ENCODE data around the gene XYLT1. TPM values are rescaled to one million over a fixed set of nuclear protein-coding genes. Genes with fewer than 3 reads are reported as not detected.

The XYLT1 gene
- total RNA-seq, 4 donors from 2014 or later, result 6.6 to 17.2 (median 10.0) TPM

GRCh38 chr16:17448640-17449638 lies 21.8 kb downstream of the XYLT1 start:
- no peak overlapping the region for H3K4me3 ChIP-seq
- 69 to 71% methylated on average over 11 to 13 of the region's 15 CpGs for WGBS, 2 donors
- intact Hi-C loops (cut with DNase I), result no loop called here
- no peak for DNase-seq
- TF ChIP-seq POLR2A (IDR thresholded peaks at IDR 0.05), result no peak
- TF ChIP-seq, protein P1, sequence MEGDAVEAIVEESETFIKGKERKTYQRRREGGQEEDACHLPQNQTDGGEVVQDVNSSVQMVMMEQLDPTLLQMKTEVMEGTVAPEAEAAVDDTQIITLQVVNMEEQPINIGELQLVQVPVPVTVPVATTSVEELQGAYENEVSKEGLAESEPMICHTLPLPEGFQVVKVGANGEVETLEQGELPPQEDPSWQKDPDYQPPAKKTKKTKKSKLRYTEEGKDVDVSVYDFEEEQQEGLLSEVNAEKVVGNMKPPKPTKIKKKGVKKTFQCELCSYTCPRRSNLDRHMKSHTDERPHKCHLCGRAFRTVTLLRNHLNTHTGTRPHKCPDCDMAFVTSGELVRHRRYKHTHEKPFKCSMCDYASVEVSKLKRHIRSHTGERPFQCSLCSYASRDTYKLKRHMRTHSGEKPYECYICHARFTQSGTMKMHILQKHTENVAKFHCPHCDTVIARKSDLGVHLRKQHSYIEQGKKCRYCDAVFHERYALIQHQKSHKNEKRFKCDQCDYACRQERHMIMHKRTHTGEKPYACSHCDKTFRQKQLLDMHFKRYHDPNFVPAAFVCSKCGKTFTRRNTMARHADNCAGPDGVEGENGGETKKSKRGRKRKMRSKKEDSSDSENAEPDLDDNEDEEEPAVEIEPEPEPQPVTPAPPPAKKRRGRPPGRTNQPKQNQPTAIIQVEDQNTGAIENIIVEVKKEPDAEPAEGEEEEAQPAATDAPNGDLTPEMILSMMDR (IDR thresholded peaks at IDR 0.05), result no peak
- no peaks in the 10 kb centered on the region for H3K9me3 ChIP-seq
- H3K36me3 ChIP-seq, result no peaks in the 10 kb centered on the region
- peak overlapping the region in 2 of 4 donors; percentile 40 to 46 for H3K27ac ChIP-seq
- H3K27me3 ChIP-seq, result no peaks in the 10 kb centered on the region
- peaks cover 0 to 41% (median 4%) of the 10 kb centered on the region in 3 donors for H3K4me1 ChIP-seq

DNA sequence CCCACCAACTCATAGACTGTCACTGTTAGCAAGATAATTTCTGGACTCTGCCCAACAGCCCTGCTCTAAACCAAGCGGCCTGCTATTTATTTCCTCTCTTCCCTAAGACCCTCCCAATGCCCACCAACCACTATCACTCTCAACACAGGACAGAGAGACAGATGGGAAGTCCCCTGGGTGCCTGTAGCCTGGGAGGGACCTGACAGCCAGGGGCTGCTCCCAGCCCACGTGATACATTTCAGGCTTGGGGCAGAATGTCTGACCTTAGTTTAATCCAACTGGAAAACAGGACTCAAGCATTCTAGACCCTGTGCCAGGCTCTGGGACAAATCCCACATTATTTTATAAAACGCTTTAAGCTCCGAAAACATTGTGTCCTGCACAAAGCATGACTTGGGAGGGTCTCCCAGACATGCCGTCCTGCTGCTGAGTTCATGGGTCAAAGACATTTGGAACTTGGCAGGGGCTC lies 23.6 kb downstream of the XYLT1 start:
- H3K27ac ChIP-seq, result peak overlapping the region in 1 of 4 donors; percentile 26
- H3K4me3 ChIP-seq, result no peak overlapping the region
- intact Hi-C loops (cut with DNase I), result no loop called here
- H3K36me3 ChIP-seq, result no peaks in the 10 kb centered on the region
- WGBS, 2 donors, result 56 to 78% methylated on average over 4 of the region's 5 CpGs
- no peaks in the 10 kb centered on the region for H3K9me3 ChIP-seq
- no peak for DNase-seq
- H3K27me3 ChIP-seq, result no peaks in the 10 kb centered on the region
- TF ChIP-seq, protein P1 (IDR thresholded peaks at IDR 0.05), result no peak
- TF ChIP-seq POLR2A (IDR thresholded peaks at IDR 0.05), result no peak
- peaks cover 0 to 33% (median 4%) of the 10 kb centered on the region in 3 donors for H3K4me1 ChIP-seq

DNA sequence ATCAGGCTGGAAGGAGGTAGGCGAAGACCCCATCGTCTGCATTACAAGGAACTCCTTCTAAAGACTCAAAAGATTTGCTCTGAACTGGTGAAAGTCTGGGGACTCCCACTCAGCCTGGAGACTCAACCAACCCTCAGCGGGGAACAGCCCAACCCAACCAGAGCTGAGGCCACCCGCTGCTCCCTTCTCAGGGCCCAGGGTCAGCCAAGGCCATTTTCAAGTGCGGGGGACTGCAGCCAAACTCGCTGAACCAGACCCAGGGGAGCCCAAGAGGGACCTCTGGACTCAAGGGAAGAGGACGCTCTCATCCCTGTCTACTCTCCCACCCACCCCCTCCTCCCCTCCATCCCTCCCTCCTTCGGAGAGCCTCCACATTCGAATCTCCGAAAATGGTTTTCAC lies 24.1 kb downstream of the XYLT1 start:
- intact Hi-C loops (cut with DNase I), result no loop called here
- Histone ChIP-seq H3K9me3 (no peaks in the 10 kb centered on the region), H3K27ac (peak overlapping the region in 1 of 4 donors; percentile 26), H3K4me3 (no peak overlapping the region), H3K27me3 (no peaks in the 10 kb centered on the region), H3K36me3 (no peaks in the 10 kb centered on the region), H3K4me1 (peaks cover 0 to 33% (median 4%) of the 10 kb centered on the region in 3 donors)
- WGBS, 2 donors, result 86 to 91% methylated on average over 6 to 7 of the region's 10 CpGs
- TF ChIP-seq, protein P1 (IDR thresholded peaks at IDR 0.05), result no peak
- no peak for TF ChIP-seq POLR2A (IDR thresholded peaks at IDR 0.05)
- DNase-seq, result no peak

GRCh38 chr16:17445421-17445820 lies 25.3 kb downstream of the XYLT1 start:
- H3K27me3 ChIP-seq, result no peaks in the 10 kb centered on the region
- H3K9me3 ChIP-seq, result no peaks in the 10 kb centered on the region
- intact Hi-C loops (cut with DNase I), result no loop called here
- DNase-seq, result no peak
- TF ChIP-seq, protein P1 (IDR thresholded peaks at IDR 0.05), result no peak
- no peak for TF ChIP-seq POLR2A (IDR thresholded peaks at IDR 0.05)
- H3K4me1 ChIP-seq, result peaks cover 0 to 33% (median 4%) of the 10 kb centered on the region in 3 donors
- H3K36me3 ChIP-seq, result no peaks in the 10 kb centered on the region
- H3K27ac ChIP-seq, result no peak overlapping the region
- no peak overlapping the region for H3K4me3 ChIP-seq
- WGBS, 2 donors, result 50 to 75% methylated on average over 2 to 12 of the region's 12 CpGs

GRCh38 chr16:17444658-17445057 lies 26.1 kb downstream of the XYLT1 start:
- WGBS, 2 donors, result 91 to 100% methylated on average over 1 of the region's 1 CpG
- intact Hi-C loops (cut with DNase I), result no loop called here

More at GRCh38 chr16:17444658-17445057, 26.1 kb downstream of the XYLT1 start:
- Histone ChIP-seq H3K27ac (no peak overlapping the region), H3K36me3 (no peaks in the 10 kb centered on the region), H3K4me1 (peaks cover 0 to 32% (median 4%) of the 10 kb centered on the region in 3 donors), H3K4me3 (no peak overlapping the region), H3K9me3 (no peaks in the 10 kb centered on the region), H3K27me3 (no peaks in the 10 kb centered on the region)
- DNase-seq, result no peak
- no peak for TF ChIP-seq POLR2A (IDR thresholded peaks at IDR 0.05)
- TF ChIP-seq, protein P1 (IDR thresholded peaks at IDR 0.05), result no peak

Measured in esophagus squamous epithelium (tissue), 5 donors.